Measurements from ENCODE around the gene ANXA5.
"Not testable (repeated sequence)": the region's sequence is repeated elsewhere in the genome, so short reads cannot be mapped to it uniquely, and the experiment has no call there.

ANXA5 gene

GRCh38 chr4:121696581-121697461, at the start of gene ANXA5:
Gene ANXA5 (minus strand): TSS chr4:121696980. CDS start chr4:121696589, 391 bp downstream.
- Mint-ChIP-seq H3K9me3 (no peaks in the 10 kb centered on the region), H3K27ac (peak within 1 kb of the TSS; percentile 95 to 97), H3K4me3 (peak within 1 kb of the TSS; percentile 95 to 99), H3K27me3 (peaks cover 35% of the 10 kb centered on the region), H3K4me1 (peaks cover 42% of the 10 kb centered on the region)
- peak; percentile 77 to 79 for DNase-seq
- ATAC-seq: peak; percentile 93

DNA sequence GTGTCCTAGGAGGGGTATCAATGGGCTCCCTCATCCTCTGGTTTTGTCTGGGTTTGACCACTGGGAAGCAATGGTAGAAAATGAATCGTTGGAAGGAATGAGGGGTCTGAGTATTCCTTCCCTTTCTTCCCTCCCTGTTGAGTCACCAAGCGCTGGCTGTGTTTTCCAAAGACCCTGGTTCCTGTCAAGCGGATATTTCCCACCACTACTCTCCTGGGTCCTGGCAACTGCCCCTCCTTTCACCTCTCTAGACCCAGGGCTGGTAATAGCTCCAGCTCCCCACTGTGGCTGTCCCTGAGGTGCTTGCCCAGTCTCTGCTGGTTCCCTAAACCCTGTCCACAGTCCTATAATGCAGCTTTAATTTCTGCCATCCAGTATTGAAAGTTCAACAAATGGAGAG, 46.0 kb upstream of the ANXA5 start:
- H3K9me3 Mint-ChIP-seq: no peaks in the 10 kb centered on the region
- H3K27me3 Mint-ChIP-seq: peaks cover 17% of the 10 kb centered on the region
- no peak overlapping the region for H3K27ac Mint-ChIP-seq
- no peak overlapping the region for H3K4me3 Mint-ChIP-seq
- H3K4me1 Mint-ChIP-seq: no peaks in the 10 kb centered on the region
- no peak for ATAC-seq
- DNase-seq: no peak

DNA sequence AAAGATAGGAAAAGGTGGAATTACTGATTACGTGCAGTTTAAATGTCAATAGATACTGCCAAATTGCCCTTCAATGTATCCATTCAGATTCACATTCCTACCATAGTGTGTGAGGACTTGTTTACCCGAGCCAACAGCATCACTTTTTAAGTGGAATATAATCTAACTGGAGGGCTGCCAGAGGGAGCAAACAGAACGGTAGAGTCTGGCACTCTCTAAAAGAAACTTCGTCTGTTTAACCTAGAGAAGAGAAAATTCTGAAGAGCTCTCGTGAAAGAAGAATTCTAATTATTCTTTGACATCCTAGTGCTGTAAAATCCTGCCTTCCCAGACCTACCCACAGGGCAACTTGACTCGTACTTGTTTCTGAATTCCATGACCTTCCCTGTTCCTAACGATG, 45.0 kb upstream of the ANXA5 start:
- Mint-ChIP-seq H3K4me3 (no peak overlapping the region), H3K4me1 (no peaks in the 10 kb centered on the region), H3K9me3 (no peaks in the 10 kb centered on the region), H3K27me3 (peaks cover 20% of the 10 kb centered on the region), H3K27ac (no peak overlapping the region)
- no peak for DNase-seq
- ATAC-seq: no peak

DNA sequence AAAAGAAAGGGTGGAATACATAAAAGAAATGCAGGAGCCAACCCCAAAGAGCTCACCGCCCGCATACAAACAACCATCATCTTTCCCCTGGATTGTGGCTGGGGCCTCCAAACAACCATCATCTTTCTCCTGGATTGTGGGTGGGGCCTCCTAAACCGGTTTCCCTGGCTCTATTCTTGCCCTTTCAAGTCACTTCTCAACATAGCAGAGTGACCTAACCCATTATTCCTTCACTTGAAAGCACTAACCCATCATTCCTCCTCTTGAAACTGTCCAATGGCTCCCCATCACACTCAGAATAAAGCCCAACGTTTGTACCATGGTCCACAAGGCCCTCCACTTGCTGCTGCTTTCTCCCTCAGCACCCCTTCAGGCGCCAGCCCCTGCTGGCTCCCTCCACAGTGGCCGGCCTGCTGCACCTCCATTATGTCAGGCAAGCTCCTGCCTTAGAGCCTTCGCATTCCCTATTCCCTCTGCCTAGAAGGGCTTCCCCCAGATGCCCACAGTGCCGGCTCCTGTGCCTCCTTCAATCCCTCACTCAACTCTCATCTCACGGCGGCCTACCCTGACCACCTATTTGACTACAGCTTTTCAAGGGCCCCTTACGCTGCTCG, 44.1 kb upstream of the ANXA5 start:
- Mint-ChIP-seq H3K4me1 (no peaks in the 10 kb centered on the region), H3K9me3 (no peaks in the 10 kb centered on the region), H3K27me3 (peaks cover 27% of the 10 kb centered on the region), H3K4me3 (no peak overlapping the region), H3K27ac (no peak overlapping the region)
- ATAC-seq (no peak), DNase-seq (no peak)

GRCh38 chr4:121739575-121739974, 42.8 kb upstream of the ANXA5 start:
- Mint-ChIP-seq H3K27ac (no peak overlapping the region), H3K27me3 (peaks cover 36% of the 10 kb centered on the region), H3K4me3 (no peak overlapping the region), H3K4me1 (no peaks in the 10 kb centered on the region), H3K9me3 (no peaks in the 10 kb centered on the region)
- ATAC-seq (no peak), DNase-seq (no peak)

DNA sequence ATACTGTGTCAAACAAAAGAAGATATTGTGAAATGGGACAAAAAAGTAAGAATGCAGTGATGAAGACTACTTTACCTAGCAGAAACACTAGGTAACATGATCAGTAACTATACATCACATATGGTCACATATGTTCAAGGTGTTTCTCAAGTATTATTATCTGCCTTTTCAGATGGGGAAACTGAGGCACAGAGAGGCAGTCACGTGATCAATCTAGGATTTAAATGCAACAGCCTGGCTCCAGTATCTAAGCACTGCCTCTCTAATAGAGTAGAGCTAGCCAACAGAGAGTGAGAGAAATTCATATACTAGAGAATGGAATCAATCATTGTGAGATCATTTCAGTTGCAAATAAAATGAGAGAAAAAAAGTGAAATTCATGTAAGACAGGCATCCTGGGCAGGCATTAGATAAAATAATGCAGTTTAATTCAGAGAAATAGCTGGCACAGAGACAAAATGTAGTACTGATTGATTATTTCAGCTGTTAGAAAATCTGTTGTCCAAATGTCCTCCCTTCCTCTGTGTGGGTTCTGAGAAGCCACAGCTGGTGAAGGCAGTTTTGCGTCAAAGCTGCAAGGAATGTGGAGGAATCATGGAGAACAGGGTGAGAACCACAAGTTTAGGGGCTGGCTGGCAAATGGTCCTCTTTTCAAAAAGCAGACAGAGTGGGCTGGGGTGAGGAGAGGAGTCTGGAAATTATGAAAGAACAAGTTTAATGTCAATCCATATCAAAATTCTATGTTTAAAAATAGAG, 42.2 kb upstream of the ANXA5 start:
- no peak overlapping the region for H3K4me3 Mint-ChIP-seq

DNA sequence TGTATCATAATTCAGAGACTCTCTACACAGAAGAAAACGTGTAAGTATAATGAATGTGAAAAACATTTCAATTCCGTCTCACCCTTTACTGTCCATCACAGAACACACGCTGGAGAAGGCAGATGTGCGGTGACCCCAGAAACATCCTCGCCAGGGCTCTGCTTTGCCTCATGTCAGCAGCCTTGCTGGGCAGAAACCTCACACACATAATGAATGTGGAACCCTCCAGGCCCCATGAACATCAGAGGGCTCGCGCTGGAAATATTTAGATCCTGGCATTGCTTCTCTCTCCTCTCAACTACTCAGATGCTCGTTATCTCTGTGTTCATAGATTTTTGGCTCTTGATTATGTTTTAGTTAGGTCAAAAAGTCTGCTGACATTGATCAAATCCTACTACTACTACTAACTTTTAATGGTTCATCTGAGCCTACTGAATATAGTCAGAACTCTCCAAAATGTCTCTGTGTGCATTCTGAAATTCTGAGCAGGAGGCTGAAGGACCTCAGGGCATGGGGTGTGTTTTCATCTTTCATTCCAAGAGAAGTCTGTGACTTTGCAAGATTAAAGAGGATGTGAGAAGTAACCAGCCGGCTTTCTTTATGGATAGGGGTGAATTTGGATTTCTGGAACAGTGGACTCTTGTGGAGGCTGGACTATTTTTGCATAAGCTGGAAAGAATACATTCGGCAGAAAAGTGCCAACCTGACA, 41.2 kb upstream of the ANXA5 start:
- no peak for DNase-seq
- Mint-ChIP-seq H3K4me3 (no peak overlapping the region), H3K9me3 (no peaks in the 10 kb centered on the region), H3K27ac (peak overlapping the region in 1 of 2 donors; percentile 50), H3K27me3 (peaks cover 36% of the 10 kb centered on the region), H3K4me1 (no peaks in the 10 kb centered on the region)
- no peak for ATAC-seq

More for the DNA sequence above, 42.2 kb upstream of the ANXA5 start:
- no peaks in the 10 kb centered on the region for H3K4me1 Mint-ChIP-seq
- ATAC-seq: no peak
- DNase-seq: no peak
- H3K27ac Mint-ChIP-seq: no peak overlapping the region
- no peaks in the 10 kb centered on the region for H3K9me3 Mint-ChIP-seq
- H3K27me3 Mint-ChIP-seq: peaks cover 36% of the 10 kb centered on the region

- DNase-seq (peak in 1 of 2 donors; percentile 13), ATAC-seq (no peak)
- Mint-ChIP-seq H3K4me1 (no peaks in the 10 kb centered on the region), H3K27ac (no peak overlapping the region), H3K27me3 (peaks cover 36% of the 10 kb centered on the region), H3K9me3 (no peaks in the 10 kb centered on the region), H3K4me3 (no peak overlapping the region)
These were observed 40.1 kb upstream of the ANXA5 start for GRCh38 chr4:121736735-121737351.

GRCh38 chr4:121734571-121734970, 37.8 kb upstream of the ANXA5 start:
- peaks cover 31% of the 10 kb centered on the region for H3K27me3 Mint-ChIP-seq

DNA sequence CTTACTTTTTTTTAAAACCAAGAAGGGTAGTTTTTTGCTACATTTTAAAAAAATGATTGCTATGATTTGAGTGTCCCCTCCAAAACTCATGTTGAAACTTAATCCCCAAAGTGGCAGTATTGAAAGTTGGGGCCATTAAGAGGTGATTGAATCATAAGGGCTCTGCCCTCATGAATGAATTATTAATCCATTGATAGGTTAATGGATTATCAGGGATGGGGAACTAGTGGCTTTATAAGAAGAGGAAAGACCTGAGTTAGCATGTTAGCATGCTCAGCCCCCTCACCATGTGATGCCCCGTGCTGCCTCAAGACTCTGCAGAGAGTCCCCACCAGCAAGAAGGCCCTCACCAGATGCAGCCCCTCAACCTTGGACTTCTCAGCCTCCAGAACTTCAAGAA, 37.2 kb upstream of the ANXA5 start:
- no peaks in the 10 kb centered on the region for H3K4me1 Mint-ChIP-seq
- H3K4me3 Mint-ChIP-seq: no peak overlapping the region
- DNase-seq (no peak), ATAC-seq (no peak)
- no peaks in the 10 kb centered on the region for H3K9me3 Mint-ChIP-seq
- no peak overlapping the region for H3K27ac Mint-ChIP-seq
- H3K27me3 Mint-ChIP-seq: peaks cover 30% of the 10 kb centered on the region

More at GRCh38 chr4:121734571-121734970, 37.8 kb upstream of the ANXA5 start:
- H3K9me3 Mint-ChIP-seq: no peaks in the 10 kb centered on the region
- no peaks in the 10 kb centered on the region for H3K4me1 Mint-ChIP-seq
- H3K4me3 Mint-ChIP-seq: no peak overlapping the region
- DNase-seq: no peak
- H3K27ac Mint-ChIP-seq: no peak overlapping the region
- no peak for ATAC-seq

DNA sequence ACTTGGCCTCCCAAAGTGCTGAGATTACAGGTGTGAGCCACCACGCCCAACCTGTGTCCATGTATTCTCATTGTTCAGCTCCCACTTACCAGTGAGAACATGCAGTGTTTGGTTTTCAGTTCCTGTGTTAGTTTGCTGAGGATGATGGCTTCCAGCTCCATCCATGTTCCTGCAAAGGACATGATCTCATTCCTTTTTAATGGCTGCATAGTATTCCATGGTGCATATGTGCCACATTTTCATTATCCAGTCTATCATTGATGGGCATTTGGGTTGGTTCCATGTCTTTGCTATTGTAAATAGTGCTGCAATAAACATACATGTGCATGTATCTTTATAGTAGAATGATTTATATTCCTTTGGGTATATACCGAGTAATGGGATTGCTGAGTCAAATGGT, 33.0 kb upstream of the ANXA5 start:
- not testable (repeated sequence) for H3K4me1 Mint-ChIP-seq, H3K4me3 Mint-ChIP-seq, DNase-seq, H3K9me3 Mint-ChIP-seq, ATAC-seq, H3K27ac Mint-ChIP-seq
- peaks cover 10% of the 10 kb centered on the region for H3K27me3 Mint-ChIP-seq

GRCh38 chr4:121728798-121729226, 32.0 kb upstream of the ANXA5 start:
- DNase-seq (no peak), ATAC-seq (no peak)
- H3K9me3 Mint-ChIP-seq: no peaks in the 10 kb centered on the region
- H3K4me3 Mint-ChIP-seq: no peak overlapping the region
- H3K27ac Mint-ChIP-seq: no peak overlapping the region
- H3K4me1 Mint-ChIP-seq: no peaks in the 10 kb centered on the region
- H3K27me3 Mint-ChIP-seq: peaks cover 9% of the 10 kb centered on the region

DNA sequence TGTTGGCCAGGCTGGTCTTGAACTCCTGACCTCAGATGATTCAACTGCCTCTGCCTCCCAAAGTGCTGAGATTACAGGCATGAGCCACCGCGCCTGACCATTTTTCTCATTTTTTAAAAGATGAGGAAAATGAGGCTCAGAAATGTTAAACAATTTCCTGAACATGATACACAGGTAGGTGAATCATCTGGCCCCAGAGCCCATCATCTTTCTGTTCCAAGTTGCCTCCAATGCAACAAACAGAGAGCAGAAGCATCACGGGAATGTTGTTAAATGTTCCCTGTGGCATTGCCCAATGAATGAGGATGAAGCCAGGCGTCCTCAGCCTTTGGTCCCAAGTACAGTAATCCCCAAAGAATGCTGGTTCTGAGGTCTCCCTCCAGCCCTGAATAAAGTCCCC, 31.3 kb upstream of the ANXA5 start:
- no peak for DNase-seq
- Mint-ChIP-seq H3K4me1 (no peaks in the 10 kb centered on the region), H3K9me3 (no peaks in the 10 kb centered on the region), H3K27me3 (peaks cover 9% of the 10 kb centered on the region), H3K27ac (no peak overlapping the region), H3K4me3 (no peak overlapping the region)
- no peak for ATAC-seq

DNA sequence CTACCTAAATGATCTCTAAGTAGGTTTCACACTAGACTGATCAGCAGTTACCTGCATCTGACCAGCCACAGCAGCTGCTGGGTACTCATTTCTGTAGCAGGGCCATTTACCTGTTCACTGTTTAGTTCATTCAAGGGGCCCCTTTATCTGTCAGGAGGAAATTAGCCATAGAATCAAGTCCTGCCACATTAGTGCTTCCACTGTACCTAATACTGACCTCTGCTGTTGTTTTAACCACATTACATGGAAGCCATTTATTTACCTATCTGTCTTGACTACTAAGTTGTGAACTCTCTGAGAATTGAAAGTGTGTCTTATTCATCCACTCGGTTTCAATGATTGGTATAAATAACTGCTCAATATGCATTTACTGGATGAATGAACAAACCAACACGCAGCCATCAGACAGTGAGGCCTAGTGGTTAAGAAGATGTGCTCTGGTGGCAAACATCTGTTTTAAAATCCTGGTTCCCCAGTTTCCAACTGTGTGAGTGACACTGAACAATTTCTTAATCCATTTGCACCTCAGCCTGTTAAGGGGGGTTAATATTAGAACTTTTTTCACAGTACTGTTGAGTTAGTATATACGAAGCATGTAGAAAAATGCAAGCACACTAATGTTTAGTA, 30.0 kb upstream of the ANXA5 start:
- DNase-seq (peak in 1 of 2 donors; percentile 16), ATAC-seq (peak; percentile 91)
- H3K27ac Mint-ChIP-seq: no peak overlapping the region
- no peaks in the 10 kb centered on the region for H3K4me1 Mint-ChIP-seq
- H3K9me3 Mint-ChIP-seq: no peaks in the 10 kb centered on the region
- H3K4me3 Mint-ChIP-seq: no peak overlapping the region
- peaks cover 9% of the 10 kb centered on the region for H3K27me3 Mint-ChIP-seq

Measured in stimulated activated naive CD8-positive, alpha-beta T cell treated with anti-CD3 and anti-CD28 coated beads, Interleukin-15, amount 100 ng/mL, for 72 hours (primary cell).